ENCODE data around the gene PLOD1. TPM values are rescaled to one million over a fixed set of nuclear protein-coding genes. Genes with fewer than 3 reads are reported as not detected.
"Not testable (repeated sequence)": the region's sequence is repeated elsewhere in the genome, so short reads cannot be mapped to it uniquely, and the experiment has no call there.

The PLOD1 gene
- total and polyA plus RNA-seq, 2 of the 13 experiments (the other 11 are each of a cell fraction or from before 2014, with no cell fraction given): 70.1 to 318 TPM

DNA sequence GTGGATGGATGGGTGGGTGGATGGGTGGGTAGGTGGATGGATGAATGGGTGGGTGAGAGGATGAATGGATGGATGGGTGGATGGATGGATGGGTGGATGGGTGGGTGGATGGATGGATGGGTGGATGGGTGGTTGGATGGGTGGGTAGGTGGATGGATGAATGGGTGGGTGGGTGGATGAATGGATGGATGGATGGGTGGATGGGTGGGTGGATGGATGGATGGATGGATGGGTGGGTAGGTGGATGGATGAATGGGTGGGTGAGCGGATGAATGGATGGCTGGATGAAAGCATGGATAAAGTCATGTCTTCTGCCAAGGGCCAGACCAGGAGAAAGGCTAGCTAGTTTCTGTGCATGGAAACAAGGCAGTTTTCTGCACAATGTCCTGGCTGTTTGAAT is 40.0 kb upstream of the PLOD1 start:
- POLR2A ChIA-PET; DNase-seq (ENCODE audit: low spot score); H3K9me3 ChIP-seq (ENCODE audit: low read length); H2AFZ ChIP-seq (ENCODE audit: low read length); H3K36me3 ChIP-seq (replicated peaks in 1 of 2; ENCODE audit: control insufficient read depth in 1 of 2, insufficient read depth in 2 of 2, low read length in 2 of 2); ATAC-seq; H3K4me3 ChIP-seq (replicated peaks in 1 of 3; ENCODE audit: insufficient read depth in 1 of 3, low read depth in 2 of 3, low read length in 3 of 3); H3K27me3 ChIP-seq (ENCODE audit: control insufficient read depth in 1 of 2, insufficient read depth in 2 of 2, low read length in 2 of 2); H3K4me2 ChIP-seq (ENCODE audit: low read depth, low read length); H4K20me1 ChIP-seq (ENCODE audit: insufficient read depth, low read length); H3K79me2 ChIP-seq (ENCODE audit: insufficient read depth, low read length); H3K9ac ChIP-seq (ENCODE audit: insufficient read depth, low read depth, low read length); FAIRE-seq; in situ Hi-C loops (cut with HindIII; ENCODE audit: extremely low pct_ligation_motif_present, low pct_unique_long_range_greater_than_20kb); BruUV-seq (replicated peaks); H3K27ac ChIP-seq (ENCODE audit: extremely low read length, insufficient read depth, low read length): not testable (repeated sequence)
- peaks cover 42% of the 10 kb centered on the region for H3K4me1 ChIP-seq (ENCODE audit: insufficient read depth, low read length)
- intact Hi-C loops (cut with micrococcal nuclease; ENCODE audit: unreplicated experiment): loop anchor here (1.0 to 2.0 kb wide), 2 partner anchors 29 to 52 kb away; no protein-coding TSS in a partner anchor
- 16% methylated on average over 1 of the region's 1 CpG for WGBS (ENCODE audit: low lambda C conversion rate)
- CTCF ChIA-PET (ENCODE audit: low intra/inter-chr PET ratio, low total read pairs): interaction anchor here (1.1 to 3.4 kb wide), 3 partner anchors 29 to 73 kb away, joined by 5 to 46 read pairs (median 6); no protein-coding TSS in a partner anchor

DNA sequence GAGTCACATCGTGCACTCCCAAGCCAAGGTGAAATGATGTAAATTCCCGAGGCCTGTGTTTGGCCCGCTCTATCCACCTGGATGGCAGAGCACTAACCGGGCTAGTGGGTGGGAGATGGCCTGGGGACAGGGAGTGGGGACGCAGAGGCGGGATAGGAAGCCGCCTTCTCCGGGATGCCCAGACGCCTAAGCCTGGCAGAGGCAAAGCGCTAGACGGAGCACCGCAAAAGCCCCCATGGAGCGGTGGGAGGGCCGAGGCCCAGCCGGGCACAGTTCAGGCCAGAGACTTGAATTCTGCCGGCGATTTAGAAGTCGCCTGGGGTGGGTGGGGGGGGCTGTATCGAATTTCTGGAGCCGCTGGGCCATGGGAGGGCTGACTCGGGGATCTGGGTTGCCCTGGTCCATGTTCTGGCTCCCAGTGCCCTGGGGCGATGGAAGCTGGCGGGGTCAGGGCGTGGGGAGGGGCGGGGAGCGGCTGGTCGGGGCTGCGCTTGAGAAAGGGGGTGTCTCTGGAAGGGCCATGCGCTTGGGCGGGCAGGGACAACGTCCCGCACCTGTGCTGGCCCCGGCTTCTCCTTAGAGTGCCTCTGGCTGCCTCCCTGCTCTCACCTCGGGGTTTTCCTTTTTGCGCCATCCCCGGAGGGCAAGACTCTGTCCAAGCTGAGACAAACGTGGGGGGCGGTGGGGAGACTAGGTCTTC is 36.3 kb upstream of the PLOD1 start:
- Histone ChIP-seq H3K4me2 (ENCODE audit: low read depth, low read length) (no peak overlapping the region), H3K4me3 (replicated peaks in 1 of 3; ENCODE audit: insufficient read depth in 1 of 3, low read depth in 2 of 3, low read length in 3 of 3) (no peak overlapping the region), H3K27me3 (ENCODE audit: control insufficient read depth in 1 of 2, insufficient read depth in 2 of 2, low read length in 2 of 2) (peaks cover 0 to 11% of the 10 kb centered on the region in 2 experiments; a peak in 3 of 5 replicates), H3K79me2 (ENCODE audit: insufficient read depth, low read length) (no peaks in the 10 kb centered on the region), H3K36me3 (replicated peaks in 1 of 2; ENCODE audit: control insufficient read depth in 1 of 2, insufficient read depth in 2 of 2, low read length in 2 of 2) (no peaks in the 10 kb centered on the region), H3K9me3 (ENCODE audit: low read length) (no peaks in the 10 kb centered on the region), H3K4me1 (ENCODE audit: insufficient read depth, low read length) (peaks cover 14% of the 10 kb centered on the region), H2AFZ (ENCODE audit: low read length) (no peak overlapping the region), H3K27ac (ENCODE audit: extremely low read length, insufficient read depth, low read length) (no peak overlapping the region), H3K9ac (ENCODE audit: insufficient read depth, low read depth, low read length) (no peak overlapping the region), H4K20me1 (ENCODE audit: insufficient read depth, low read length) (no peaks in the 10 kb centered on the region)
- ATAC-seq (no peak), FAIRE-seq (no peak), DNase-seq (ENCODE audit: low spot score) (no peak)
- intact Hi-C loops (cut with micrococcal nuclease; ENCODE audit: unreplicated experiment): no loop called here
- POLR2A ChIA-PET: interaction anchor here (1.3 kb wide), 1 partner anchor 10 kb away, joined by 5 read pairs; no protein-coding TSS in a partner anchor
- BruUV-seq (replicated peaks): no TSS peak
- CTCF ChIA-PET (ENCODE audit: low intra/inter-chr PET ratio, low total read pairs): no interaction called here
- in situ Hi-C loops (cut with HindIII; ENCODE audit: extremely low pct_ligation_motif_present, low pct_unique_long_range_greater_than_20kb): loop anchor here (5.0 kb wide), 1 partner anchor 56 kb away; no protein-coding TSS in a partner anchor
- WGBS (ENCODE audit: low lambda C conversion rate): 57% methylated on average over 11 of the region's 38 CpGs
- TF ChIP-seq ZNF382 (CRISPR knock-in tag; IDR thresholded peaks at IDR 0.05; ENCODE audit: borderline replicate concordance) (no peak), IKZF1 (IDR thresholded peaks at IDR 0.05) (no peak), AKAP8 (CRISPR knock-in tag; IDR thresholded peaks at IDR 0.05) (no peak), ZNF709 (CRISPR knock-in tag; IDR thresholded peaks at IDR 0.05) (no peak), CENPT (CRISPR knock-in tag; IDR thresholded peaks at IDR 0.05; ENCODE audit: low read depth) (no peak)
- TF ChIP-seq, protein P1, sequence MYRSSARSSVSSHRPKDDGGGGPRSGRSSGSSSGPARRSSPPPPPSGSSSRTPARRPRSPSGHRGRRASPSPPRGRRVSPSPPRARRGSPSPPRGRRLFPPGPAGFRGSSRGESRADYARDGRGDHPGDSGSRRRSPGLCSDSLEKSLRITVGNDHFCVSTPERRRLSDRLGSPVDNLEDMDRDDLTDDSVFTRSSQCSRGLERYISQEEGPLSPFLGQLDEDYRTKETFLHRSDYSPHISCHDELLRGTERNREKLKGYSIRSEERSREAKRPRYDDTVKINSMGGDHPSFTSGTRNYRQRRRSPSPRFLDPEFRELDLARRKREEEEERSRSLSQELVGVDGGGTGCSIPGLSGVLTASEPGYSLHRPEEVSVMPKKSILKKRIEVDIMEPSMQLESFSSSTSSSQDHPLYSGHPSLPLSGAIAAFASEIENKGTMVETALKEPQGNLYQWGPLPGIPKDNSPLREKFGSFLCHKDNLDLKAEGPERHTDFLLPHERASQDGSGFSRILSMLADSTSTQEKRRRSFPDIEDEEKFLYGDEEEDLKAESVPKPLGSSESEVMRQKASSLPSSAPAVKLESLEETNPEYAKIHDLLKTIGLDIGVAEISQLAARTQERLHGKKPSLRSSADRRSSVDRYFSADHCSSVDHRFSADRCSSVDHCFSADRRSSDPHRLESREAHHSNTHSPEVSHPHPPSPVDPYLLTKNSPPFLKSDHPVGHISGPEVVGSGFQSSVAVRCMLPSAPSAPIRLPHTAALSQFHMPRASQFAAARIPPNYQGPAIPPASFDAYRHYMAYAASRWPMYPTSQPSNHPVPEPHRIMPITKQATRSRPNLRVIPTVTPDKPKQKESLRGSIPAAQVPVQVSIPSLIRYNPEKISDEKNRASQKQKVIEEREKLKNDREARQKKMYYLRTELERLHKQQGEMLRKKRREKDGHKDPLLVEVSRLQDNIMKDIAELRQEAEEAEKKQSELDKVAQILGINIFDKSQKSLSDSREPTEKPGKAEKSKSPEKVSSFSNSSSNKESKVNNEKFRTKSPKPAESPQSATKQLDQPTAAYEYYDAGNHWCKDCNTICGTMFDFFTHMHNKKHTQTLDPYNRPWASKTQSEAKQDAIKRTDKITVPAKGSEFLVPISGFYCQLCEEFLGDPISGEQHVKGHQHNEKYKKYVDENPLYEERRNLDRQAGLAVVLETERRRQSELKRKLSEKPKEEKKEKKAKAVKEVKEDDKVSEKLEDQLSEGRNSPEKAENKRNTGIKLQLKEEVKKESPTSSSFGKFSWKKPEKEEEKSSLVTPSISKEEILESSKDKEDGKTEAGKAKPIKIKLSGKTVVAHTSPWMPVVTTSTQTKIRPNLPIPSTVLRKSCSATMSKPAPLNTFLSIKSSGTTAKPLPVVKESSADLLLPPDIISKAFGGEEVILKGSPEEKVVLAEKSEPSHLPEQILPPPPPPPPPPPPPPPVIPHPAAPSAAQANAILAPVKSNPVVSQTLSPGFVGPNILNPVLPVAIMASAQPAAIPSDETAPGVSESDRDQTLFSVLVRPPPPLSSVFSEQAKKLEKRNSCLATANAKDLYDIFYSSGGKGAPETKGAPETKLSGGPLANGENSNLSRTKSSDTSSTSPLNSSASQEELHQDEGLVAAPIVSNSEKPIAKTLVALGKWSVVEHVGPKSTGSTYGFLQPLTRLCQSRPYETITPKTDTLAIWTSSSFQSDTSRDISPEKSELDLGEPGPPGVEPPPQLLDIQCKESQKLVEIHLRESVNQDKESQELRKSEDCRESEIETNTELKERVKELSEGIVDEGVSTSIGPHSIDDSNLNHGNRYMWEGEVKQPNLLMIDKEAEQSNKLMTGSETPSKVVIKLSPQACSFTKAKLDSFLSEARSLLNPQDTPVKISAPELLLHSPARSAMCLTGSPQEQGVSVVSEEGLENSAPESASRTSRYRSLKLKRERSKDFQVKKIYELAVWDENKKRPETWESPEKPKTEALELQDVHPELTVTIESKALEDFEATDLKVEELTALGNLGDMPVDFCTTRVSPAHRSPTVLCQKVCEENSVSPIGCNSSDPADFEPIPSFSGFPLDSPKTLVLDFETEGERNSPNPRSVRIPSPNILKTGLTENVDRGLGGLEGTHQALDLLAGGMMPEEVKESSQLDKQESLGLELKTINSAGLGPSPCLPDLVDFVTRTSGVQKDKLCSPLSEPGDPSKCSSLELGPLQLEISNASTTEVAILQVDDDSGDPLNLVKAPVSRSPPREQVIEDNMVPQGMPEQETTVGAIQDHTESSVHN (CRISPR knock-in tag; IDR thresholded peaks at IDR 0.05): no peak
- TF ChIP-seq, protein P2, sequence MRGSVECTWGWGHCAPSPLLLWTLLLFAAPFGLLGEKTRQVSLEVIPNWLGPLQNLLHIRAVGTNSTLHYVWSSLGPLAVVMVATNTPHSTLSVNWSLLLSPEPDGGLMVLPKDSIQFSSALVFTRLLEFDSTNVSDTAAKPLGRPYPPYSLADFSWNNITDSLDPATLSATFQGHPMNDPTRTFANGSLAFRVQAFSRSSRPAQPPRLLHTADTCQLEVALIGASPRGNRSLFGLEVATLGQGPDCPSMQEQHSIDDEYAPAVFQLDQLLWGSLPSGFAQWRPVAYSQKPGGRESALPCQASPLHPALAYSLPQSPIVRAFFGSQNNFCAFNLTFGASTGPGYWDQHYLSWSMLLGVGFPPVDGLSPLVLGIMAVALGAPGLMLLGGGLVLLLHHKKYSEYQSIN (CRISPR knock-in tag; IDR thresholded peaks at IDR 0.05; ENCODE audit: borderline replicate concordance): no peak
